ENCODE data around the gene NCOA3.

NCOA3 gene

DNA sequence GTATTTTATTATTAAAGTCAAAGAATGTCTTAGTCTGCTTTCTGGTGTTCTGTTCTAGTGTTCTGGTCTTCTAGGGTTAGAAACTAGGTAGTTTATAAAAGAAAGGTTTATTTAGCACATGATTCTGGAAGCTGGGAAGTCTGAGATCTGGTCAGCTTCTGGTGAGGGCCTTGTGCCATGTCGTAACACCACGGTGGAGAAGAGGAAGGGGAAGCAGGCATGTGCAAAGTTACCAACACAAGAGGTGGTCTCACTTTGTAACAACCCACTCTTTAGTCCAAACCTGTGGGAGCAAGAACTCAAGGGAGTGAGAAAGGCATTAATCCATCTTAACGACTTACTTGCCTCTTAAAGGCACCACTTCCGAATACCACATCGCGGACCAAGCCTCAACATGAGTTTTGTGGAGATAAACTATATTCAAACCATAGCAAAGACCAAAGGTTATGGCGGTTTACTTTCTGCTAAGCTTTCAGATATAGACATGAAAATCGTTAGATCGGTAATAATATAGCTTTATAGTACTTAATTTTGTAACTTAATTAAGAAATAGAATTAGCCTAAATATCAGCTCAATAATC is 99.4 kb downstream of the NCOA3 start:
- Histone ChIP-seq H3K4me3 (no peak overlapping the region), H3K27ac (no peak overlapping the region)
- TF ChIP-seq, protein P1, sequence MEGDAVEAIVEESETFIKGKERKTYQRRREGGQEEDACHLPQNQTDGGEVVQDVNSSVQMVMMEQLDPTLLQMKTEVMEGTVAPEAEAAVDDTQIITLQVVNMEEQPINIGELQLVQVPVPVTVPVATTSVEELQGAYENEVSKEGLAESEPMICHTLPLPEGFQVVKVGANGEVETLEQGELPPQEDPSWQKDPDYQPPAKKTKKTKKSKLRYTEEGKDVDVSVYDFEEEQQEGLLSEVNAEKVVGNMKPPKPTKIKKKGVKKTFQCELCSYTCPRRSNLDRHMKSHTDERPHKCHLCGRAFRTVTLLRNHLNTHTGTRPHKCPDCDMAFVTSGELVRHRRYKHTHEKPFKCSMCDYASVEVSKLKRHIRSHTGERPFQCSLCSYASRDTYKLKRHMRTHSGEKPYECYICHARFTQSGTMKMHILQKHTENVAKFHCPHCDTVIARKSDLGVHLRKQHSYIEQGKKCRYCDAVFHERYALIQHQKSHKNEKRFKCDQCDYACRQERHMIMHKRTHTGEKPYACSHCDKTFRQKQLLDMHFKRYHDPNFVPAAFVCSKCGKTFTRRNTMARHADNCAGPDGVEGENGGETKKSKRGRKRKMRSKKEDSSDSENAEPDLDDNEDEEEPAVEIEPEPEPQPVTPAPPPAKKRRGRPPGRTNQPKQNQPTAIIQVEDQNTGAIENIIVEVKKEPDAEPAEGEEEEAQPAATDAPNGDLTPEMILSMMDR (IDR thresholded peaks at IDR 0.05): no peak
- no peak for DNase-seq (ENCODE audit: low spot score)

GRCh38 chr20:47603260-47603659 is 101.6 kb downstream of the NCOA3 start:
- DNase-seq (ENCODE audit: low spot score): no peak
- TF ChIP-seq, protein P1 (IDR thresholded peaks at IDR 0.05): no peak
- no peak overlapping the region for H3K27ac ChIP-seq
- H3K4me3 ChIP-seq: no peak overlapping the region

GRCh38 chr20:47605673-47606413 is 104.2 kb downstream of the NCOA3 start:
- DNase-seq (ENCODE audit: low spot score): no peak
- TF ChIP-seq, protein P1 (IDR thresholded peaks at IDR 0.05): no peak
- Histone ChIP-seq H3K4me3 (no peak overlapping the region), H3K27ac (no peak overlapping the region)

GRCh38 chr20:47606414-47606982 is 104.8 kb downstream of the NCOA3 start:
- TF ChIP-seq, protein P1 (IDR thresholded peaks at IDR 0.05): no peak
- no peak overlapping the region for H3K4me3 ChIP-seq
- H3K27ac ChIP-seq: no peak overlapping the region
- DNase-seq (ENCODE audit: low spot score): no peak

DNA sequence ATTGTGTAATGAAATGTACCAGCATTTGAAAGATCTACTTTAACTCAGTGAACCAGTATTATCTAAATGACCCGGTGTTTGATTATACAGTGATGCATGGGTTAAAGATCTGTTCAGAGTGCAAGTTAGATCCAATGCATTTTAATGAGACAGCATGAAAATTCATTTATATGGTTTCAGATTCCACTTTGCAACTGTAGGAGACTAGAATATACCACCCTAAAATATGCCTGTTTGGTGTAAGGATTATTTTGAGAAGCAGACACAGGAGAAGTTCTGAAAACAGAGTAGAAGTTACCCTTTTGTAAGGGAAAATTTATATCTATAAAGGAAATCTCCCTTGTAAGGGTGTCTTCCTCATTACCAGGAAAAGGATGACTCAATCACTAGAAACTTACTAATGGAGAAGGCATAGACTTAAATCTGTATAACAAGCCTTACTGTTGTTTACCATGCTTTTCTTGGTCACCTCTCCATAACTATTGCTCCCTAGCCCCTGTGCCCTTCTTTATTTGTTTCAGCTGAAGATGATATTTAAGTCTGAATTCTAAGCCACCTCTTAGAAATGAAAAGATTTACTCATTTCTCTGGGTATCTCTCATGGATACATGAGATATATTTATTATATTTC is 105.4 kb downstream of the NCOA3 start:
- DNase-seq (ENCODE audit: low spot score): no peak
- H3K27ac ChIP-seq: no peak overlapping the region
- H3K4me3 ChIP-seq: no peak overlapping the region
- TF ChIP-seq, protein P1 (IDR thresholded peaks at IDR 0.05): no peak

DNA sequence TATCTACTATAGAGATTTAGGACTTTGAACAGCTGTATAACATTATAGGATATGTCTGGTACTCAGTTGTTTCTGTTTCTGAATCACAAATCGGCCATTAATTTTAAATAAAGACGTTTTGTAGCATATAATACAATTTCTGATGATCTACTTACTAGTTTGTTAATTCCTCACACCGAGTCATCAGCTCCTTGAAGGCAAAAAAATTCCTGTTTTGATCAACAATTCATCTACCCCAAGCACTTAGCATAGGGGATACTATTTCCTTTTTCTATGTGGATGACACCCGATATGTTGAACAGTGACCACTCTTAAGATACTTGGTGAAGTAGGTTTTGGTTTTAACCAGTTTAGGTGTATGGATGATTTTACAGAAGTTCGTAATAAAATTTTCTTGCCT is 107.3 kb downstream of the NCOA3 start:
- H3K4me3 ChIP-seq: no peak overlapping the region
- DNase-seq (ENCODE audit: low spot score): no peak
- TF ChIP-seq, protein P1 (IDR thresholded peaks at IDR 0.05): no peak
- no peak overlapping the region for H3K27ac ChIP-seq
